CD4-positive, alpha-beta T cell (primary cell): ENCODE data around the gene ZBTB20. TPM values are rescaled to one million over a fixed set of nuclear protein-coding genes. Genes with fewer than 3 reads are reported as not detected.
A peak's percentile ranks its signal among the peaks of the same experiment; 100 is the strongest.

Experiments used
- ATAC-seq: fragments of 200-7000 bp; cut with Tn5 transposase; one replicate; pipeline ENCODE4 v1.10.0; 2022; ENCODE audit warnings: mild to moderate bottlenecking; ENCODE audit not compliant: poor library complexity
- CTCF ChIA-PET: fragments of 350-600 bp; sonication (Branson Sonifier 250); formaldehyde crosslinking; loops from one replicate; lab custom pipeline; 2021; ENCODE audit warnings: antibody characterized with exemption, inconsistent platforms; lab: Charles Lee
- POLR2A ChIA-PET: fragments of 350-600 bp; sonication (Branson Sonifier 250); formaldehyde crosslinking; loops from one replicate; lab custom pipeline; 2021; ENCODE audit warnings: antibody characterized with exemption, inconsistent platforms; lab: Charles Lee
- DNase-seq, 14 experiments: peaks; one replicate each; pipeline ENCODE4 v3.0.0-alpha.2; 2013 to 2020; ENCODE audit warnings: mixed read lengths in 2 of 14
- H3K27ac ChIP-seq, 2 donors: one replicate each; pipeline versions ENCODE4 v1.5.1 to v1.7.0; 2013; ENCODE audit warnings: low read length in 2 of 2, low read depth in 1 of 2, mild to moderate bottlenecking in 1 of 2
- H3K27me3 ChIP-seq, 2 experiments: 1 replicate in 1 of 2; 2 replicates in 1 of 2; pipeline versions ENCODE4 v1.6.1 to v1.7.0; 2013; ENCODE audit warnings: low read length in 2 of 2, control low read depth in 1 of 2, mild to moderate bottlenecking in 1 of 2, moderate library complexity in 1 of 2; ENCODE audit not compliant: insufficient read depth in 2 of 2, control insufficient read depth in 1 of 2
- H3K36me3 ChIP-seq: one replicate; pipeline ENCODE4 v1.6.1; 2013; ENCODE audit warnings: low read length, control low read depth; ENCODE audit not compliant: insufficient read depth
- H3K4me1 ChIP-seq: one replicate; pipeline ENCODE4 v1.6.1; 2013; ENCODE audit warnings: low read length, control low read depth; ENCODE audit not compliant: insufficient read depth
- H3K4me3 ChIP-seq: one replicate; pipeline ENCODE4 v1.5.1; 2013; ENCODE audit warnings: mild to moderate bottlenecking, low read length, moderate library complexity
- H3K9me3 ChIP-seq, 2 experiments: 1 replicate in 1 of 2; 2 replicates in 1 of 2; pipeline versions ENCODE4 v1.6.1 to v1.7.0; 2013; ENCODE audit warnings: low read length in 2 of 2, mild to moderate bottlenecking in 2 of 2, control low read depth in 1 of 2, moderate library complexity in 1 of 2; ENCODE audit not compliant: control insufficient read depth in 1 of 2, insufficient read depth in 1 of 2
- H3K27ac Mint-ChIP-seq: one replicate; pipeline ENCODE4 v1.8.0; 2020; ENCODE audit warnings: mixed read lengths
- H3K27me3 Mint-ChIP-seq: one replicate; pipeline ENCODE4 v1.8.0; 2021; ENCODE audit warnings: mixed read lengths
- H3K36me3 Mint-ChIP-seq: one replicate; pipeline ENCODE4 v1.8.0; 2021; ENCODE audit warnings: low read depth, mixed read lengths
- H3K4me1 Mint-ChIP-seq: one replicate; pipeline ENCODE4 v1.8.0; 2021; ENCODE audit warnings: low read depth, mixed read lengths
- H3K4me3 Mint-ChIP-seq: one replicate; pipeline ENCODE4 v1.8.0; 2020; ENCODE audit warnings: mild to moderate bottlenecking, mixed read lengths
- H3K9me3 Mint-ChIP-seq: one replicate; pipeline ENCODE4 v1.8.0; 2020; ENCODE audit warnings: mixed read lengths
- CTCF ChIP-seq: fragments of 200-600 bp; IDR thresholded peaks from one replicate; pipeline ENCODE4 v1.8.0; 2022; ENCODE audit warnings: antibody characterized with exemption, mild to moderate bottlenecking
- intact Hi-C, 2 experiments: fragments of 100-400 bp; cut with DNase I in 1 of 2; cut with micrococcal nuclease in 1 of 2; formaldehyde crosslinking; loops; one replicate each; pipeline versions ENCODE4 v1.15.1 to v1.9.0; 2023 to 2025; cut with DNase I, micrococcal nuclease
- total RNA-seq, 174 experiments: library from RNA in 2 of 174; stranded (reverse) in 2 of 174; gene quantifications; one replicate each; pipeline ENCODE4 v1.2.3 and lab custom pipeline; 2021 to 2026

ZBTB20 gene
- total RNA-seq, 2 experiments from 2014 or later: 41.6 to 47.4 TPM

GRCh38 chr3:114863848-114864247 lies 283.2 kb downstream of the ZBTB20 start:
- TF ChIP-seq CTCF: no peak
- Histone ChIP-seq H3K36me3 (no peaks in the 10 kb centered on the region), H3K4me1 (no peaks in the 10 kb centered on the region), H3K4me3 (no peak overlapping the region), H3K27me3 (no peaks in the 10 kb centered on the region), H3K9me3 (no peaks in the 10 kb centered on the region), H3K27ac (no peak overlapping the region)
- ChIA-PET CTCF (no interaction called here), POLR2A (interaction anchor here (0.6 kb wide), 2 partner anchors 11 to 169 kb away, joined by 3 read pairs; no protein-coding TSS in a partner anchor)
- intact Hi-C loops: no loop called here
- Mint-ChIP-seq H3K4me3 (peak overlapping the region; percentile 47), H3K4me1 (peaks cover 68% of the 10 kb centered on the region), H3K36me3 (no peaks in the 10 kb centered on the region), H3K27ac (peak overlapping the region; percentile 65), H3K9me3 (no peaks in the 10 kb centered on the region), H3K27me3 (no peaks in the 10 kb centered on the region)
- ATAC-seq: no peak
- peak in 1 of 14 experiments; percentile 29 for DNase-seq

DNA sequence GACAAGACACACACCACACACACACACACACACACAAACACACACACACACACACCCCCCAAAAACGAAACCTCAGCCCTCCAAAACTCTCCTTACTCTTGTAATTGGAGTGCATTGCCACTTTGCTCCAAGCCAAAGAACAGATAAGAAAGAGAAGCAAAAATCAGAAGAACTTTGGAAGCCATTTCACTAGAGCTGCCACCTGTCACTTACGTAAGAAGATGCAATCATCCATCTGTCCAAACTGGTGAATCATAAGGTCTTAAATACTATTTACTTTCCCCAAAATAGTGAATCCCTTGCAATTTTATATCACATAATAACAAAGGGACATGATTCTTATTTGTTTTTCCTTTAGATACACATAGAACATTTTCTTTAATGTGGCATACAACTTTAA lies 285.4 kb downstream of the ZBTB20 start:
- CTCF ChIA-PET: no interaction called here
- Mint-ChIP-seq H3K27ac (peak overlapping the region; percentile 7), H3K36me3 (no peaks in the 10 kb centered on the region), H3K27me3 (no peaks in the 10 kb centered on the region), H3K9me3 (no peaks in the 10 kb centered on the region), H3K4me3 (no peak overlapping the region), H3K4me1 (peaks cover 55% of the 10 kb centered on the region)
- ATAC-seq (no peak), DNase-seq (no peak)
- Histone ChIP-seq H3K27me3 (no peaks in the 10 kb centered on the region), H3K9me3 (no peaks in the 10 kb centered on the region), H3K4me1 (no peaks in the 10 kb centered on the region), H3K27ac (no peak overlapping the region), H3K36me3 (no peaks in the 10 kb centered on the region), H3K4me3 (no peak overlapping the region)
- no peak for TF ChIP-seq CTCF
- POLR2A ChIA-PET: no interaction called here
- intact Hi-C loops: no loop called here

- H3K9me3 Mint-ChIP-seq: no peaks in the 10 kb centered on the region
- Histone ChIP-seq H3K27ac (no peak overlapping the region), H3K4me1 (no peaks in the 10 kb centered on the region), H3K4me3 (no peak overlapping the region), H3K36me3 (no peaks in the 10 kb centered on the region), H3K27me3 (no peaks in the 10 kb centered on the region), H3K9me3 (no peaks in the 10 kb centered on the region)
- DNase-seq (no peak), ATAC-seq (no peak)
- H3K4me1 Mint-ChIP-seq: peaks cover 44% of the 10 kb centered on the region
- H3K27me3 Mint-ChIP-seq: no peaks in the 10 kb centered on the region
- no peak overlapping the region for H3K27ac Mint-ChIP-seq
- ChIA-PET POLR2A (no interaction called here), CTCF (no interaction called here)
- intact Hi-C loops: no loop called here
- no peak for TF ChIP-seq CTCF
- H3K4me3 Mint-ChIP-seq: no peak overlapping the region
- H3K36me3 Mint-ChIP-seq: no peaks in the 10 kb centered on the region
Measured at GRCh38 chr3:114860531-114860930, 286.6 kb downstream of the ZBTB20 start.
